NCI-H2196 treated with DMSO at 0.1 percent for 48 hours (cell line): ENCODE results near the gene DNAAF3.
A peak's percentile ranks its signal among the peaks of the same experiment; 100 is the strongest.

Source experiments
- DNase-seq: peaks from one replicate; lab custom pipeline; 2025; ENCODE audit not compliant: unreplicated experiment; lab: John Stamatoyannopoulos, UW

DNAAF3 gene

GRCh38 chr19:55116859-55117662, 49.4 kb downstream of the DNAAF3 start, which contains the start of gene PPP1R12C:
Gene PPP1R12C (minus strand): TSS chr19:55117637. CDS start chr19:55117543, 94 bp downstream.
- no peak for DNase-seq

- no peak for DNase-seq
These were observed 50.1 kb downstream of the DNAAF3 start for GRCh38 chr19:55116232-55116858.

- no peak for DNase-seq
These were observed 50.9 kb downstream of the DNAAF3 start for GRCh38 chr19:55115446-55116065.

GRCh38 chr19:55114566-55115145, 51.8 kb downstream of the DNAAF3 start:
- DNase-seq, result no peak

GRCh38 chr19:55113570-55114039, 52.8 kb downstream of the DNAAF3 start:
- peak; percentile 50 for DNase-seq

GRCh38 chr19:55112777-55113569, 53.4 kb downstream of the DNAAF3 start:
- no peak for DNase-seq

GRCh38 chr19:55112246-55112776, 54.1 kb downstream of the DNAAF3 start:
- no peak for DNase-seq

GRCh38 chr19:55111238-55111831, 55.1 kb downstream of the DNAAF3 start:
- no peak for DNase-seq

- no peak for DNase-seq
These were observed 56.7 kb downstream of the DNAAF3 start for GRCh38 chr19:55109527-55110291.
